WTC11 (cell line): ENCODE results near the gene NEDD8. TPM values are rescaled to one million over a fixed set of nuclear protein-coding genes. Genes with fewer than 3 reads are reported as not detected.

ENCODE experiments used
- ATAC-seq: fragments of 200-7000 bp; cut with Tn5 transposase; 2 replicates; pipeline ENCODE4 v1.10.0; 2021; ENCODE audit warnings: mild to moderate bottlenecking, moderate library complexity
- CTCF ChIA-PET: fragments of 300-600 bp; sonication (Branson Sonifier 250); formaldehyde crosslinking; loops from one replicate; lab custom pipeline; 2021; ENCODE audit warnings: antibody characterized with exemption; lab: Charles Lee
- POLR2A ChIA-PET: fragments of 350-600 bp; sonication (Branson Sonifier 250); formaldehyde crosslinking; loops from one replicate; lab custom pipeline; 2021; ENCODE audit warnings: antibody characterized with exemption; lab: Charles Lee
- DNase-seq: peaks from one replicate; pipeline ENCODE4 v3.0.0; 2021; ENCODE audit warnings: low spot score
- H3K27ac Mint-ChIP-seq: 2 replicates; pipeline ENCODE4 v1.8.0; 2021; ENCODE audit warnings: mixed read lengths
- H3K27me3 Mint-ChIP-seq: 2 replicates; pipeline ENCODE4 v1.8.0; 2021; ENCODE audit warnings: low read depth, mild to moderate bottlenecking, moderate library complexity, mixed read lengths
- H3K36me3 Mint-ChIP-seq: 2 replicates; pipeline ENCODE4 v1.8.0; 2021; ENCODE audit warnings: mixed read lengths
- H3K4me1 Mint-ChIP-seq: 2 replicates; pipeline ENCODE4 v1.8.0; 2022; ENCODE audit warnings: mixed read lengths
- H3K4me3 Mint-ChIP-seq: 2 replicates; pipeline ENCODE4 v1.8.0; 2021; ENCODE audit warnings: mild to moderate bottlenecking, moderate library complexity, mixed read lengths
- H3K9me3 Mint-ChIP-seq: 2 replicates; pipeline ENCODE4 v1.8.0; 2021; ENCODE audit warnings: mixed read lengths
- ELF4 ChIP-seq: sonication (generic); formaldehyde crosslinking; IDR thresholded peaks from 2 replicates; pipeline ENCODE4 v1.8.1; 2022; ENCODE audit warnings: low read depth, mild to moderate bottlenecking, moderate library complexity, missing genetic modification reagents
- FOXK1 ChIP-seq: sonication (generic); formaldehyde crosslinking; IDR thresholded peaks from 2 replicates; pipeline ENCODE4 v1.8.0; 2022; ENCODE audit warnings: mild to moderate bottlenecking, moderate library complexity, missing genetic modification reagents
- GABPB1 ChIP-seq: sonication (generic); formaldehyde crosslinking; IDR thresholded peaks from 2 replicates; pipeline ENCODE4 v1.8.1; 2023; ENCODE audit warnings: mild to moderate bottlenecking, missing genetic modification reagents
- RELA ChIP-seq: sonication (generic); formaldehyde crosslinking; IDR thresholded peaks from 2 replicates; pipeline ENCODE4 v1.8.1; 2022; ENCODE audit warnings: missing genetic modification reagents, mild to moderate bottlenecking, borderline replicate concordance
- SMAD3 ChIP-seq: sonication (generic); formaldehyde crosslinking; IDR thresholded peaks from 2 replicates; pipeline ENCODE4 v1.8.0; 2022; ENCODE audit warnings: missing genetic modification reagents, mild to moderate bottlenecking, borderline replicate concordance
- total RNA-seq: library from RNA; stranded (reverse); gene quantifications from 3 replicates; pipeline ENCODE4 v1.2.3, GENCODE V29; 2021
- TF ChIP-seq, protein P1 (sequence below): sonication (generic); formaldehyde crosslinking; IDR thresholded peaks from 2 replicates; pipeline ENCODE4 v1.8.1; 2023; ENCODE audit warnings: mild to moderate bottlenecking, moderate library complexity, missing genetic modification reagents
- TF ChIP-seq, protein P2 (sequence below): fragments of 250-450 bp; sonication (Bioruptor Pico); IDR thresholded peaks from 2 replicates; pipeline ENCODE4 v1.9.0; 2021; ENCODE audit warnings: mild to moderate bottlenecking
- TF ChIP-seq, protein P3 (sequence below): sonication (generic); formaldehyde crosslinking; IDR thresholded peaks from 2 replicates; pipeline ENCODE4 v1.8.0; 2022; ENCODE audit warnings: mild to moderate bottlenecking, missing genetic modification reagents
- TF ChIP-seq, protein P4 (sequence below): sonication (generic); formaldehyde crosslinking; IDR thresholded peaks from 2 replicates; pipeline ENCODE4 v1.8.1; 2022; ENCODE audit warnings: low read depth, mild to moderate bottlenecking, moderate library complexity, missing genetic modification reagents, borderline replicate concordance
- TF ChIP-seq, protein P5 (sequence below): sonication (generic); formaldehyde crosslinking; IDR thresholded peaks from 2 replicates; pipeline ENCODE4 v1.8.0; 2023; ENCODE audit warnings: mild to moderate bottlenecking, missing genetic modification reagents
- TF ChIP-seq, protein P6 (sequence below): fragments of 250-450 bp; sonication (Bioruptor Pico); IDR thresholded peaks from 2 replicates; pipeline ENCODE4 v1.8.0; 2021; ENCODE audit warnings: mild to moderate bottlenecking

The NEDD8 gene
- total RNA-seq, 1 experiment from 2014 or later, result 233 TPM

DNA sequence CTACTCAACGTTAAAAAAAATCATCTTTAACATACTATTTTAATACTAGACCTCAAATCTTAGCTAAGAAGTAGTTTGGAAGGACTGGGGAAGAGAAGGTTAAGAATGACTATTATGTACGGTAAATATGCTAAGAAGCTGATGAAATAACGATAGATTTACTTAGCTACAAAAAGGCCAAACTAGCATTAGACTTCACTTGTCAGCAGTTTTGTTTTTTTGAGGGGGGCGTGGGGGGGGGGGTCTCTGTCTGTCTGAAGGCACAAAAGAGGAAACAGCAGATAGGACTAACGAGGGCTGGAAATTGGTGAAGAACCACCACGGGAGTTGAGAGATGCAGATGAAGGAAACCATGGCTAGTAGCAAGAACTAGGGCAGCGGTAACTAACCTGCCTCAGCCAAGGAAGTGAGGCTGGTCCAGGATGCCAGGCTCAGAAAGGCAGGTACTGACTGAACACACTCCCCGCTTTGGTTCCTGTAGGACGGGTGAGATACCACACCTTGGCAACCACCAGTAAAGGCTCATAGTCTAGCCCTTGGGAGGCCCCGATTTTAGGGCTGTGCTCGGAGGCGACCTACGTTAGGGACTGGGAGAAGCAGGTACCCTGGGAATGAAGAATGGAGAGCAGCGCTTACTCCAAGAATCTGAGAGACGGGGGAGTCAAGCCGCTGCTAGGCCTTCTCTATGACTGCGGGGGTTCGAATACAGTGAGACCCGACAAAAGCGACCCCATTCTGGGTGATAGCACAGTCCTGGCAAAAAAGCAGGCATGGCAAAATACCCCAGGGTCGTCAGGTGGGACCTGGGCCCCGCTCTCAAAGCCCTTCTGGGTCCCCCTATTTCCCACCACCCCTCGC, 675 bp downstream of the NEDD8 start:
- peaks cover 22% of the 10 kb centered on the region for H3K4me1 Mint-ChIP-seq
- peak overlapping the region; percentile 99; the same call in 1 of the 2 replicates for H3K27ac Mint-ChIP-seq
- TF ChIP-seq, protein P1, sequence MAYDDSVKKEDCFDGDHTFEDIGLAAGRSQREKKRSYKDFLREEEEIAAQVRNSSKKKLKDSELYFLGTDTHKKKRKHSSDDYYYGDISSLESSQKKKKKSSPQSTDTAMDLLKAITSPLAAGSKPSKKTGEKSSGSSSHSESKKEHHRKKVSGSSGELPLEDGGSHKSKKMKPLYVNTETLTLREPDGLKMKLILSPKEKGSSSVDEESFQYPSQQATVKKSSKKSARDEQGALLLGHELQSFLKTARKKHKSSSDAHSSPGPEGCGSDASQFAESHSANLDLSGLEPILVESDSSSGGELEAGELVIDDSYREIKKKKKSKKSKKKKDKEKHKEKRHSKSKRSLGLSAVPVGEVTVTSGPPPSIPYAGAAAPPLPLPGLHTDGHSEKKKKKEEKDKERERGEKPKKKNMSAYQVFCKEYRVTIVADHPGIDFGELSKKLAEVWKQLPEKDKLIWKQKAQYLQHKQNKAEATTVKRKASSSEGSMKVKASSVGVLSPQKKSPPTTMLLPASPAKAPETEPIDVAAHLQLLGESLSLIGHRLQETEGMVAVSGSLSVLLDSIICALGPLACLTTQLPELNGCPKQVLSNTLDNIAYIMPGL, result no peak
- TF ChIP-seq GABPB1, result peak; percentile 11; the same call in 1 of the 2 replicates
- H3K27me3 Mint-ChIP-seq, result no peaks in the 10 kb centered on the region
- DNase-seq (no peak), ATAC-seq (peak; percentile 3)
- H3K4me3 Mint-ChIP-seq, result peak overlapping the region; percentile 99
- H3K36me3 Mint-ChIP-seq, result peaks cover 14% of the 10 kb centered on the region
- H3K9me3 Mint-ChIP-seq, result no peaks in the 10 kb centered on the region
- CTCF ChIA-PET, result interaction anchor here (0.6 to 1.6 kb wide), 3 partner anchors 11 to 200 kb away, joined by 3 to 4 read pairs (median 4); partner anchors contain the start of gene TINF2
- POLR2A ChIA-PET, result no interaction called here

DNA sequence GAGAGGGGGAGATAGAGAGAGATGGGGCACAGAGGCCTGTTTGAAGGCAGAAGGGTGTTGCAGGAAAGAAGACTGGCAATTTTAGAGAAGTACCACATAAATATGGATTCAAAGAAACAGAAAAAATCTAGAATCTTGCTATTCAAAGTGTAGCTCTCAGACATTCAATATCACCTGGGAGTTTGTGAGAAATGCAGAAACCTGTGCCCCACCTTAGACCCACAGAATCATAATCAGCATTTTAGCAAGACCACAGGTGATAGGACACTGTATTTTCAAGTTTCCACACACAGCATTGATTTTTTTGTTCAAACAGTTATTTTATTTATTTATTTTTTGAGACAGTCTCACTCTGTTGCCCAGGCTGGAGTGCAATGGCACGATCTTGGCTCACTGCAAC, 3.3 kb downstream of the NEDD8 start:
- Mint-ChIP-seq H3K4me1 (peaks cover 15% of the 10 kb centered on the region), H3K36me3 (no peaks in the 10 kb centered on the region; the same call in 1 of the 2 replicates), H3K4me3 (no peak overlapping the region), H3K27me3 (no peaks in the 10 kb centered on the region), H3K27ac (no peak overlapping the region), H3K9me3 (no peaks in the 10 kb centered on the region)
- no peak for ATAC-seq
- ChIA-PET CTCF (interaction anchor here (0.7 to 0.8 kb wide), 3 partner anchors 13 to 884 kb away, joined by 3 read pairs; partner anchors contain the start of gene MDP1), POLR2A (interaction anchor here (0.7 to 1.0 kb wide), 3 partner anchors 15 to 93 kb away, joined by 3 to 7 read pairs (median 7); partner anchors contain the start of genes CHMP4A, PSME1 and TSSK4)
- no peak for TF ChIP-seq RELA (CRISPR knock-in tag)
- TF ChIP-seq ELF4 (CRISPR knock-in tag), result no peak
- TF ChIP-seq, protein P2, sequence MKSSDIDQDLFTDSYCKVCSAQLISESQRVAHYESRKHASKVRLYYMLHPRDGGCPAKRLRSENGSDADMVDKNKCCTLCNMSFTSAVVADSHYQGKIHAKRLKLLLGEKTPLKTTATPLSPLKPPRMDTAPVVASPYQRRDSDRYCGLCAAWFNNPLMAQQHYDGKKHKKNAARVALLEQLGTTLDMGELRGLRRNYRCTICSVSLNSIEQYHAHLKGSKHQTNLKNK (CRISPR knock-in tag), result no peak
- TF ChIP-seq FOXK1, result no peak
- TF ChIP-seq, protein P3, sequence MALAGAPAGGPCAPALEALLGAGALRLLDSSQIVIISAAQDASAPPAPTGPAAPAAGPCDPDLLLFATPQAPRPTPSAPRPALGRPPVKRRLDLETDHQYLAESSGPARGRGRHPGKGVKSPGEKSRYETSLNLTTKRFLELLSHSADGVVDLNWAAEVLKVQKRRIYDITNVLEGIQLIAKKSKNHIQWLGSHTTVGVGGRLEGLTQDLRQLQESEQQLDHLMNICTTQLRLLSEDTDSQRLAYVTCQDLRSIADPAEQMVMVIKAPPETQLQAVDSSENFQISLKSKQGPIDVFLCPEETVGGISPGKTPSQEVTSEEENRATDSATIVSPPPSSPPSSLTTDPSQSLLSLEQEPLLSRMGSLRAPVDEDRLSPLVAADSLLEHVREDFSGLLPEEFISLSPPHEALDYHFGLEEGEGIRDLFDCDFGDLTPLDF (CRISPR knock-in tag), result no peak
- TF ChIP-seq, protein P4, sequence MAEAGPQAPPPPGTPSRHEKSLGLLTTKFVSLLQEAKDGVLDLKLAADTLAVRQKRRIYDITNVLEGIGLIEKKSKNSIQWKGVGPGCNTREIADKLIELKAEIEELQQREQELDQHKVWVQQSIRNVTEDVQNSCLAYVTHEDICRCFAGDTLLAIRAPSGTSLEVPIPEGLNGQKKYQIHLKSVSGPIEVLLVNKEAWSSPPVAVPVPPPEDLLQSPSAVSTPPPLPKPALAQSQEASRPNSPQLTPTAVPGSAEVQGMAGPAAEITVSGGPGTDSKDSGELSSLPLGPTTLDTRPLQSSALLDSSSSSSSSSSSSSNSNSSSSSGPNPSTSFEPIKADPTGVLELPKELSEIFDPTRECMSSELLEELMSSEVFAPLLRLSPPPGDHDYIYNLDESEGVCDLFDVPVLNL (CRISPR knock-in tag), result no peak
- no peak for TF ChIP-seq SMAD3 (CRISPR knock-in tag)
- TF ChIP-seq, protein P5, sequence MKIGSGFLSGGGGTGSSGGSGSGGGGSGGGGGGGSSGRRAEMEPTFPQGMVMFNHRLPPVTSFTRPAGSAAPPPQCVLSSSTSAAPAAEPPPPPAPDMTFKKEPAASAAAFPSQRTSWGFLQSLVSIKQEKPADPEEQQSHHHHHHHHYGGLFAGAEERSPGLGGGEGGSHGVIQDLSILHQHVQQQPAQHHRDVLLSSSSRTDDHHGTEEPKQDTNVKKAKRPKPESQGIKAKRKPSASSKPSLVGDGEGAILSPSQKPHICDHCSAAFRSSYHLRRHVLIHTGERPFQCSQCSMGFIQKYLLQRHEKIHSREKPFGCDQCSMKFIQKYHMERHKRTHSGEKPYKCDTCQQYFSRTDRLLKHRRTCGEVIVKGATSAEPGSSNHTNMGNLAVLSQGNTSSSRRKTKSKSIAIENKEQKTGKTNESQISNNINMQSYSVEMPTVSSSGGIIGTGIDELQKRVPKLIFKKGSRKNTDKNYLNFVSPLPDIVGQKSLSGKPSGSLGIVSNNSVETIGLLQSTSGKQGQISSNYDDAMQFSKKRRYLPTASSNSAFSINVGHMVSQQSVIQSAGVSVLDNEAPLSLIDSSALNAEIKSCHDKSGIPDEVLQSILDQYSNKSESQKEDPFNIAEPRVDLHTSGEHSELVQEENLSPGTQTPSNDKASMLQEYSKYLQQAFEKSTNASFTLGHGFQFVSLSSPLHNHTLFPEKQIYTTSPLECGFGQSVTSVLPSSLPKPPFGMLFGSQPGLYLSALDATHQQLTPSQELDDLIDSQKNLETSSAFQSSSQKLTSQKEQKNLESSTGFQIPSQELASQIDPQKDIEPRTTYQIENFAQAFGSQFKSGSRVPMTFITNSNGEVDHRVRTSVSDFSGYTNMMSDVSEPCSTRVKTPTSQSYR (CRISPR knock-in tag), result no peak
- TF ChIP-seq, protein P6, sequence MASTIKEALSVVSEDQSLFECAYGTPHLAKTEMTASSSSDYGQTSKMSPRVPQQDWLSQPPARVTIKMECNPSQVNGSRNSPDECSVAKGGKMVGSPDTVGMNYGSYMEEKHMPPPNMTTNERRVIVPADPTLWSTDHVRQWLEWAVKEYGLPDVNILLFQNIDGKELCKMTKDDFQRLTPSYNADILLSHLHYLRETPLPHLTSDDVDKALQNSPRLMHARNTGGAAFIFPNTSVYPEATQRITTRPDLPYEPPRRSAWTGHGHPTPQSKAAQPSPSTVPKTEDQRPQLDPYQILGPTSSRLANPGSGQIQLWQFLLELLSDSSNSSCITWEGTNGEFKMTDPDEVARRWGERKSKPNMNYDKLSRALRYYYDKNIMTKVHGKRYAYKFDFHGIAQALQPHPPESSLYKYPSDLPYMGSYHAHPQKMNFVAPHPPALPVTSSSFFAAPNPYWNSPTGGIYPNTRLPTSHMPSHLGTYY (CRISPR knock-in tag), result no peak
- DNase-seq, result no peak
